GM12878 (cell line): ENCODE results near the gene NAA38.

Source experiments
- CEBPB ChIP-seq, 2 experiments: fragments of 150-350 bp in 1 of 2; IDR thresholded peaks; 2 replicates each; pipeline ENCODE4 v1.6.1; 2012 to 2014; ENCODE audit warnings: low read depth in 2 of 2, low read length in 2 of 2, borderline replicate concordance in 1 of 2, inconsistent platforms in 1 of 2
- CHD2 ChIP-seq: IDR thresholded peaks from 2 replicates; pipeline ENCODE4 v1.6.1; 2011; ENCODE audit warnings: low read depth, low read length, improper control_type of control experiment, borderline replicate concordance

GRCh38 chr17:7867881-7868329, 10.5 kb upstream of the NAA38 start:
- TF ChIP-seq CHD2 (no peak), CEBPB (IDR thresholded peaks at IDR 0.05; ENCODE audit: borderline replicate concordance in 1 of 2, low read depth in 2 of 2, low read length in 2 of 2) (no peak)
